ENCODE measurements around the gene EPHA5. TPM values are rescaled to one million over a fixed set of nuclear protein-coding genes. Genes with fewer than 3 reads are reported as not detected.

The EPHA5 gene
- total RNA-seq, 1 donor, result 0.72 TPM

- Histone ChIP-seq H4K20me1 (ENCODE audit: insufficient read depth, low read length) (no peaks in the 10 kb centered on the region), H3K27me3 (ENCODE audit: insufficient read depth, low read length) (no peaks in the 10 kb centered on the region), H3K4me2 (ENCODE audit: insufficient read depth, low read length) (peak overlapping the region; percentile 3), H2AFZ (ENCODE audit: low read length) (no peak overlapping the region), H3K4me1 (ENCODE audit: insufficient read depth, low read length) (peaks cover 33% of the 10 kb centered on the region), H3K79me2 (ENCODE audit: insufficient read depth, low read length) (no peaks in the 10 kb centered on the region), H3K4me3 (ENCODE audit: insufficient read depth, low read length) (no peak overlapping the region), H3K9me3 (ENCODE audit: low read depth, low read length) (no peaks in the 10 kb centered on the region), H3K36me3 (ENCODE audit: insufficient read depth, low read length) (no peaks in the 10 kb centered on the region), H3K27ac (ENCODE audit: low read depth, low read length) (peak overlapping the region; percentile 59)
- no peak for TF ChIP-seq CTCF (IDR thresholded peaks at IDR 0.05; ENCODE audit: extremely low read depth, low read depth, low read length)
- DNase-seq (ENCODE audit: insufficient read length, low spot score, missing footprints), result peak; percentile 53
These were observed 162.1 kb downstream of the EPHA5 start for GRCh38 chr4:65508168-65508567.

GRCh38 chr4:65502131-65502701, 168.1 kb downstream of the EPHA5 start:
- no peaks in the 10 kb centered on the region for H3K79me2 ChIP-seq (ENCODE audit: insufficient read depth, low read length)
- H3K27me3 ChIP-seq (ENCODE audit: insufficient read depth, low read length), result no peaks in the 10 kb centered on the region
- H2AFZ ChIP-seq (ENCODE audit: low read length), result no peak overlapping the region
- no peaks in the 10 kb centered on the region for H3K9me3 ChIP-seq (ENCODE audit: low read depth, low read length)
- no peak overlapping the region for H3K4me3 ChIP-seq (ENCODE audit: insufficient read depth, low read length)
- no peaks in the 10 kb centered on the region for H4K20me1 ChIP-seq (ENCODE audit: insufficient read depth, low read length)
- peaks cover 15% of the 10 kb centered on the region for H3K4me1 ChIP-seq (ENCODE audit: insufficient read depth, low read length)
- no peak for TF ChIP-seq CTCF (IDR thresholded peaks at IDR 0.05; ENCODE audit: extremely low read depth, low read depth, low read length)
- H3K27ac ChIP-seq (ENCODE audit: low read depth, low read length), result peak overlapping the region; percentile 70
- peak overlapping the region; percentile 42 for H3K4me2 ChIP-seq (ENCODE audit: insufficient read depth, low read length)
- DNase-seq (ENCODE audit: insufficient read length, low spot score, missing footprints), result no peak
- no peaks in the 10 kb centered on the region for H3K36me3 ChIP-seq (ENCODE audit: insufficient read depth, low read length)

- H4K20me1 ChIP-seq (ENCODE audit: insufficient read depth, low read length), result no peaks in the 10 kb centered on the region
- peaks cover 15% of the 10 kb centered on the region for H3K4me1 ChIP-seq (ENCODE audit: insufficient read depth, low read length)
- no peak overlapping the region for H3K27ac ChIP-seq (ENCODE audit: low read depth, low read length)
- H3K9me3 ChIP-seq (ENCODE audit: low read depth, low read length), result no peaks in the 10 kb centered on the region
- H3K4me3 ChIP-seq (ENCODE audit: insufficient read depth, low read length), result no peak overlapping the region
- H3K36me3 ChIP-seq (ENCODE audit: insufficient read depth, low read length), result no peaks in the 10 kb centered on the region
- H3K4me2 ChIP-seq (ENCODE audit: insufficient read depth, low read length), result no peak overlapping the region
- no peak for DNase-seq (ENCODE audit: insufficient read length, low spot score, missing footprints)
- H3K27me3 ChIP-seq (ENCODE audit: insufficient read depth, low read length), result no peaks in the 10 kb centered on the region
- H2AFZ ChIP-seq (ENCODE audit: low read length), result no peak overlapping the region
- no peak for TF ChIP-seq CTCF (IDR thresholded peaks at IDR 0.05; ENCODE audit: extremely low read depth, low read depth, low read length)
- no peaks in the 10 kb centered on the region for H3K79me2 ChIP-seq (ENCODE audit: insufficient read depth, low read length)
These were observed 171.7 kb downstream of the EPHA5 start for GRCh38 chr4:65498606-65499005.

- peaks cover 7% of the 10 kb centered on the region for H3K4me1 ChIP-seq (ENCODE audit: insufficient read depth, low read length)
- H3K36me3 ChIP-seq (ENCODE audit: insufficient read depth, low read length), result no peaks in the 10 kb centered on the region
- no peak for TF ChIP-seq CTCF (IDR thresholded peaks at IDR 0.05; ENCODE audit: extremely low read depth, low read depth, low read length)
- H3K4me3 ChIP-seq (ENCODE audit: insufficient read depth, low read length), result no peak overlapping the region
- no peak for DNase-seq (ENCODE audit: insufficient read length, low spot score, missing footprints)
- H4K20me1 ChIP-seq (ENCODE audit: insufficient read depth, low read length), result no peaks in the 10 kb centered on the region
- no peak overlapping the region for H3K4me2 ChIP-seq (ENCODE audit: insufficient read depth, low read length)
- H3K27me3 ChIP-seq (ENCODE audit: insufficient read depth, low read length), result no peaks in the 10 kb centered on the region
- H3K27ac ChIP-seq (ENCODE audit: low read depth, low read length), result no peak overlapping the region
- no peaks in the 10 kb centered on the region for H3K9me3 ChIP-seq (ENCODE audit: low read depth, low read length)
- H2AFZ ChIP-seq (ENCODE audit: low read length), result no peak overlapping the region
- H3K79me2 ChIP-seq (ENCODE audit: insufficient read depth, low read length), result no peaks in the 10 kb centered on the region
These were observed 174.8 kb downstream of the EPHA5 start for GRCh38 chr4:65495439-65495838.
